PC-3 (cell line): ENCODE data around the gene SAPCD2. TPM values are rescaled to one million over a fixed set of nuclear protein-coding genes. Genes with fewer than 3 reads are reported as not detected.

Experiments
- ATAC-seq: fragments of 200-7000 bp; cut with Tn5 transposase; 2 replicates; pipeline ENCODE4 v1.9.1; 2020; ENCODE audit warnings: mild to moderate bottlenecking, moderate library complexity
- BruUV-seq: library from RNA; stranded (reverse); fragments of 400-500 nt; replicated peaks from 2 replicates; lab custom pipeline; 2021; lab: Mats Ljungman, UMichigan
- CTCF ChIA-PET: fragments of 300-600 bp; sonication (Branson Sonifier 250); formaldehyde crosslinking; loops from one replicate; lab custom pipeline; 2022; ENCODE audit warnings: antibody characterized with exemption; lab: Charles Lee
- POLR2A ChIA-PET: fragments of 300-600 bp; sonication (Branson Sonifier 250); formaldehyde crosslinking; loops from one replicate; lab custom pipeline; 2022; ENCODE audit warnings: antibody characterized with exemption; ENCODE audit not compliant: unreplicated experiment; lab: Charles Lee
- DNase-seq: peaks from one replicate; pipeline ENCODE4 v3.0.0-alpha.2; 2015
- H2AFZ ChIP-seq: fragments of 300-600 bp; sonication (generic); 2 replicates; pipeline ENCODE4 v1.6.0; 2016; ENCODE audit warnings: antibody characterized with exemption, low read length
- H3F3A ChIP-seq: fragments of 300-600 bp; sonication (generic); one replicate; pipeline ENCODE4 v1.6.0; 2017; ENCODE audit warnings: antibody characterized with exemption, low read length, control low read depth, mild to moderate bottlenecking; ENCODE audit not compliant: unreplicated experiment
- H3K27ac ChIP-seq: fragments of 300-600 bp; sonication (generic); 2 replicates; pipeline ENCODE4 v1.5.1; 2016; ENCODE audit warnings: mild to moderate bottlenecking, low read length
- H3K27me3 ChIP-seq: fragments of 300-600 bp; sonication (generic); 2 replicates; pipeline ENCODE4 v1.6.1; 2016; ENCODE audit warnings: low read length, mixed read lengths
- H3K36me3 ChIP-seq: fragments of 300-600 bp; sonication (generic); 2 replicates; pipeline ENCODE4 v1.6.1; 2016; ENCODE audit warnings: low read depth, mixed run types, low read length, mixed read lengths
- H3K4me1 ChIP-seq: fragments of 300-600 bp; sonication (generic); 2 replicates; pipeline ENCODE4 v1.5.1; 2016; ENCODE audit warnings: low read length; ENCODE audit not compliant: insufficient read depth
- H3K4me2 ChIP-seq: fragments of 300-600 bp; sonication (generic); 2 replicates; pipeline ENCODE4 v1.6.0; 2016; ENCODE audit warnings: low read length
- H3K4me3 ChIP-seq: fragments of 300-600 bp; sonication (generic); 2 replicates; pipeline ENCODE4 v1.5.1; 2016; ENCODE audit warnings: mild to moderate bottlenecking, low read length, mixed read lengths
- H3K79me2 ChIP-seq: fragments of 300-600 bp; sonication (generic); 2 replicates; pipeline ENCODE4 v1.6.1; 2017; ENCODE audit warnings: low read length, mixed read lengths
- H3K9ac ChIP-seq: fragments of 300-600 bp; sonication (generic); 2 replicates; pipeline ENCODE4 v1.6.0; 2016; ENCODE audit warnings: mild to moderate bottlenecking, low read length
- H3K9me2 ChIP-seq: fragments of 300-600 bp; sonication (generic); replicated peaks from 2 replicates; pipeline ENCODE4 v1.6.1; 2016; ENCODE audit warnings: mixed run types, low read length, mixed read lengths
- H3K9me3 ChIP-seq: fragments of 300-600 bp; sonication (generic); 2 replicates; pipeline ENCODE4 v1.6.1; 2016; ENCODE audit warnings: low read length, mixed read lengths
- H4K20me1 ChIP-seq: fragments of 300-600 bp; sonication (generic); 2 replicates; pipeline ENCODE4 v1.6.1; 2016; ENCODE audit warnings: low read length, mixed read lengths
- EZH2 ChIP-seq: fragments of 300-600 bp; sonication (generic); IDR thresholded peaks from one replicate; pipeline ENCODE4 v1.6.1; 2017; ENCODE audit warnings: antibody characterized with exemption, mild to moderate bottlenecking, low read length; ENCODE audit not compliant: unreplicated experiment
- EZH2phosphoT487 ChIP-seq: fragments of 300-600 bp; sonication (generic); IDR thresholded peaks from 2 replicates; pipeline ENCODE4 v1.6.1; 2018; ENCODE audit warnings: mild to moderate bottlenecking, antibody characterized with exemption, low read length, borderline replicate concordance
- intact Hi-C: fragments of 100-400 bp; cut with micrococcal nuclease; formaldehyde crosslinking; loops from 2 replicates; pipeline ENCODE4 v1.9.0; 2023
- total RNA-seq: library from RNA; depleted of rRNA; stranded (reverse); fragments of >200 nt; gene quantifications from 2 replicates; pipeline ENCODE4 v1.2.3, GENCODE V29; 2014
- TF ChIP-seq, protein P1 (sequence below): fragments of 300-600 bp; sonication (generic); conservative IDR thresholded peaks from 2 replicates; pipeline ENCODE4 v1.5.1; 2017; ENCODE audit warnings: antibody characterized with exemption, low read depth, mild to moderate bottlenecking, low read length

SAPCD2 gene
- total RNA-seq, 1 experiment from 2014 or later = 98.4 TPM

DNA sequence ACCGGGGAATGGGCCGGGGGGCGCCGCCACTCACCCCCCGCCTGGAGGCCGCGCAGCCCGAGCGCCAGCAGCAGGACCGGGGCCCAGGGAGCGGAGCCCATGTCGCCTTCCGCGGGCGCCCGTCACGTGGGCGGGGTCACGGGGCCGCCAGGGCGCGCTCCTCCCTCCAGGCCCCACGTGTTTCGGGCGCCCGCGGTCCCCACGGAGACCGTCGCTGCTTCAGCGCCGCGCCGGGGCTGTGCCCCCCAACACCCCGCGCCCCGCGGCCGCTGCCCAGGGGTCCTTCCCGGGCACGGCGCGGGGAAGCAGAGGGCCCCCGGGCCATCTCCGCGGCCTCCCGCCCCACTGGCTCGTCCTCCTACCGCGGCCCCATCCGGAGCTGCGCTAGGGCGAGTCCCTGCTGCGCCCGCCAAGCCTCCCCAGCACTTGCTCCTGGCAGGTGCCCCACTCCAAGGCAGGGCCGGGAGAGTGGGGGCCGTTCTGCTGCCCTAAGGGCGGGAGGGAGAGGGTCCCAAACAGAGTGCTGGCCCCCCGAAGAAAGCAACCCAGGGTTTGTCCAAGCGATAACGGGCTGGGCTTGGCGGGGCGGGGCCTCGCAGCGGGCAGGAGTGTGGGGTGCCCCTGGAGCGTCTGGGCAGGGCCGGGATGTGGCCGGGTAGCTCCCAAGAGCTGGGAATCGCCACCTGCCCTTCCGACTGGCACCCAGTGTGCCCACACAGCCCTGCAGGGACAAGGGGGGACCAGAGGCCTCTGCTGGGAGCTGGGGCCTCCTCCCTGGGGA lies 44.4 kb upstream of the SAPCD2 start, which contains the start of gene DPP7:
TSS of gene DPP7 (minus strand) at position 121 of the 781 bp plus-strand sequence. CDS start at position 101, 20 bp downstream.
- Histone ChIP-seq H3K4me2 (peak within 1 kb of the TSS; percentile 82), H4K20me1 (no peaks in the 10 kb centered on the region)
- BruUV-seq = no TSS peak

DNA sequence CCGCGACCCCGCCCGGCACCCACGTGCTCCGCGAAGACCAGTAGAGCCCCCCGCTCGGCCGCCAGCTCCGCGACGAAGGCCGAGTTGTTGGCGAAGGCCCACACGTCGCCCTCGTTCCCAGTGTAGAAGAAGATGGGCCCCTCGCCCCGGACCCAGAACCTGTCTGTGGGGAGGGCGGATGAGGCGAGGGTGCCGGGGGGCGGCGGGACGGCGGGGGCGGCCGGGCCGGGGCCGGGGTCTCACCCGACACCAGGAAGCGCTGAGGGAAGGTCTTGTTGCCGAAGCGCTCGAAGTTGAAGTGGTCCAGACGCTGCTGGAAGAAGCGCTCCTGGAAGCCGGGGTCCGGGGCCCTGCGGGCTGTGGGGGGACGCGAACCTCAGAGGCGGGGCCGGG lies 43.9 kb upstream of the SAPCD2 start:
- no TSS peak for BruUV-seq
- Histone ChIP-seq H3K4me2 (peak overlapping the region; percentile 82), H3K36me3 (no peaks in the 10 kb centered on the region), H3K27me3 (no peaks in the 10 kb centered on the region), H3K79me2 (no peaks in the 10 kb centered on the region), H3K9ac (peak overlapping the region; percentile 49), H3K9me3 (no peaks in the 10 kb centered on the region), H2AFZ (peak overlapping the region; percentile 77; the same call in 1 of the 2 replicates), H3K9me2 (no peaks in the 10 kb centered on the region), H3K27ac (no peak overlapping the region), H3K4me1 (0 out of 2 replicates have a peak, but pooled peaks cover 5% of the 10 kb centered on the region), H4K20me1 (no peaks in the 10 kb centered on the region), H3K4me3 (peak overlapping the region; percentile 70), H3F3A (no peaks in the 10 kb centered on the region)
- ATAC-seq = peak; percentile 17
- intact Hi-C loops = no loop called here
- CTCF ChIA-PET = no interaction called here
- TF ChIP-seq EZH2 (no peak), EZH2phosphoT487 (no peak)
- TF ChIP-seq, protein P1, sequence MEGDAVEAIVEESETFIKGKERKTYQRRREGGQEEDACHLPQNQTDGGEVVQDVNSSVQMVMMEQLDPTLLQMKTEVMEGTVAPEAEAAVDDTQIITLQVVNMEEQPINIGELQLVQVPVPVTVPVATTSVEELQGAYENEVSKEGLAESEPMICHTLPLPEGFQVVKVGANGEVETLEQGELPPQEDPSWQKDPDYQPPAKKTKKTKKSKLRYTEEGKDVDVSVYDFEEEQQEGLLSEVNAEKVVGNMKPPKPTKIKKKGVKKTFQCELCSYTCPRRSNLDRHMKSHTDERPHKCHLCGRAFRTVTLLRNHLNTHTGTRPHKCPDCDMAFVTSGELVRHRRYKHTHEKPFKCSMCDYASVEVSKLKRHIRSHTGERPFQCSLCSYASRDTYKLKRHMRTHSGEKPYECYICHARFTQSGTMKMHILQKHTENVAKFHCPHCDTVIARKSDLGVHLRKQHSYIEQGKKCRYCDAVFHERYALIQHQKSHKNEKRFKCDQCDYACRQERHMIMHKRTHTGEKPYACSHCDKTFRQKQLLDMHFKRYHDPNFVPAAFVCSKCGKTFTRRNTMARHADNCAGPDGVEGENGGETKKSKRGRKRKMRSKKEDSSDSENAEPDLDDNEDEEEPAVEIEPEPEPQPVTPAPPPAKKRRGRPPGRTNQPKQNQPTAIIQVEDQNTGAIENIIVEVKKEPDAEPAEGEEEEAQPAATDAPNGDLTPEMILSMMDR = no peak
- no peak for DNase-seq
- POLR2A ChIA-PET = no interaction called here

More for the DNA sequence above, 44.4 kb upstream of the SAPCD2 start, which contains the start of gene DPP7:
- ATAC-seq = peak; percentile 79
- no peaks in the 10 kb centered on the region for H3K36me3 ChIP-seq
- H3K4me3 ChIP-seq = peak within 1 kb of the TSS; percentile 70
- peak within 1 kb of the TSS; percentile 77 for H2AFZ ChIP-seq
- H3K27ac ChIP-seq = no peak within 1 kb of the TSS
- H3K9ac ChIP-seq = peak within 1 kb of the TSS; percentile 49
- H3F3A ChIP-seq = no peaks in the 10 kb centered on the region
- H3K27me3 ChIP-seq = no peaks in the 10 kb centered on the region
- no peaks in the 10 kb centered on the region for H3K9me3 ChIP-seq
- H3K9me2 ChIP-seq = no peaks in the 10 kb centered on the region
- peak; percentile 41 for DNase-seq
- POLR2A ChIA-PET = no interaction called here
- TF ChIP-seq EZH2 (no peak), EZH2phosphoT487 (no peak)
- TF ChIP-seq, protein P1 = no peak
- 0 out of 2 replicates have a peak, but pooled peaks cover 5% of the 10 kb centered on the region for H3K4me1 ChIP-seq
- intact Hi-C loops = loop anchor here (5.0 kb wide), 1 partner anchor 112 kb away; the partner anchor contains the start of genes CYSRT1 and RNF224
- CTCF ChIA-PET = no interaction called here
- H3K79me2 ChIP-seq = no peaks in the 10 kb centered on the region
